Measurements from ENCODE around the gene PITPNM3.
"Not testable (repeated sequence)": the region's sequence is repeated elsewhere in the genome, so short reads cannot be mapped to it uniquely, and the experiment has no call there.

PITPNM3 gene

GRCh38 chr17:6497496-6498221 is 58.7 kb downstream of the PITPNM3 start:
- DNase-seq, result no peak

- peak; percentile 22 for DNase-seq
Measured at GRCh38 chr17:6496640-6497441, 59.5 kb downstream of the PITPNM3 start.

- peak; percentile 38 for DNase-seq
Measured at GRCh38 chr17:6496116-6496481, 60.3 kb downstream of the PITPNM3 start.

- DNase-seq, result no peak
Measured at GRCh38 chr17:6495450-6496115, 60.8 kb downstream of the PITPNM3 start.

DNA sequence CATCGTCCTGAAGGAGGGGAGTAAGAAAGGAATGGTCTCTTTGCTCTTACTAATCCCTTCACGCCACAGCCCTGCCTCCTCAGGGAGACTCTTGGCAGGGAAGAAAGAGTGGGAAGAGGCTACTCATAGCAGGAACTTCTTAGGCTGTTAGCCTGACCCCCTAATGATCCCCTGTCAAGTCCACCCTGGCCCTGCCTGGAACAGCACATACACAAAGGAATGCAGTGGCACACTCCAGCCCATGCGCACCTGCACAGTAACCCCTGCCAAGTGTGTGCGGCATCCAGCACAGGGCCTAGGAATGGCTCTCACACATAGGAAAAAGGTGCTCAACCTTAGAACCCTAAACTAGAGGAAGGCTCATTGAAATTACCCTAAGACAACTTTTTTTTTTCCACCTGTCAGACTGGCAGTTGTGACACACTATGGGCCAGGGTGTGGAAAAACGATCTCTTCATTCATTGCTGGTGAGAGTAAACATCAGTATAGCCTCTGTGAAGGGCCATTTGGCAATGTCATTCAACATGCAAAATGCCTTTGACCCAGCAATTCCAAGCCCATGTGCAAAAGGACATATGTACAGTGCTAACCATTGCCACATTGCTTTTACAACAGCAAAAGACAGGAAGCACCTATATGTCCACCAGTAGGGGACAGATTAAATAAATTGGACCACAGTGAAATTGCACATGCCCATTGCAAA is 62.0 kb downstream of the PITPNM3 start:
- no peak for DNase-seq

DNA sequence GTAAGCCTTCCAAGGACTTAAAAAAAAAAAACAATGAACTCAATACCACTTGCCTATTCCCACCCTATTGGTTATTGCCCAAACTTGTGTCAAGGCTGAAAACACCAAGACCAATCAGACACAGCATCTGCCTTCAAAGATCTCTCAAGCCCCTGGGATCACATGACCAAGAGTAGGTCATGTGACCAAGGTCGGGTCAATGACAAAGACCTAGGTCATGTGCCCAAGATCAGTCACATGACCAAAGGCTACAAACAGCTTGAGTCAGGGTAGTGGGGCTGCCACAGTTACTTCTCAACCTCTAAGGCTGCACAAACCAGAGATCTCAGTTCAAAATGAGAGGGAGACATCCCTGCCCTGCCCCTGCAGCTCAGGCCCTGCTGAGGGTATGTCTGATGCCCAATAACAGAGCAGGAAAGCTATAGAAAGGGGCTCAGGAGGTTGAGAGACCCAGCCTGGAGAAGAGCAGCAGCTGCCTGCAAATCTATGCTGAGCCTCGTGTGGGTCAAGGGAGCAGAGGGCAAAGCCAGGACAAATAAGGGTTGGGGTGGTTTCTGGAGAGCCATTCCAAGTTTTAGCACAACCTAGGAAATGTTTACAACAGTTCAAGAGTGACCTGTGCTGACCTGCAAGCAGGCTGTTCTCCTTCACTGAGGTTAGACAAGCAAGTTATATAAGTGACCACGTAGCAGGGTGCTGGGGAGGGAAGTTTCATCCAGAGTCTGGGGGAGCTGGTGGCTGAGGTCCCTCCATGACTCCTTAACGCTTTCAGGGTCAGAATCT is 63.3 kb downstream of the PITPNM3 start:
- DNase-seq, result no peak

- DNase-seq, result no peak
Measured at GRCh38 chr17:6491071-6491700, 65.2 kb downstream of the PITPNM3 start.

- no peak for DNase-seq
Measured at GRCh38 chr17:6489016-6489550, 67.3 kb downstream of the PITPNM3 start.

GRCh38 chr17:6488008-6488539 is 68.3 kb downstream of the PITPNM3 start:
- no peak for DNase-seq

GRCh38 chr17:6487251-6488007 is 68.9 kb downstream of the PITPNM3 start:
- no peak for DNase-seq

DNA sequence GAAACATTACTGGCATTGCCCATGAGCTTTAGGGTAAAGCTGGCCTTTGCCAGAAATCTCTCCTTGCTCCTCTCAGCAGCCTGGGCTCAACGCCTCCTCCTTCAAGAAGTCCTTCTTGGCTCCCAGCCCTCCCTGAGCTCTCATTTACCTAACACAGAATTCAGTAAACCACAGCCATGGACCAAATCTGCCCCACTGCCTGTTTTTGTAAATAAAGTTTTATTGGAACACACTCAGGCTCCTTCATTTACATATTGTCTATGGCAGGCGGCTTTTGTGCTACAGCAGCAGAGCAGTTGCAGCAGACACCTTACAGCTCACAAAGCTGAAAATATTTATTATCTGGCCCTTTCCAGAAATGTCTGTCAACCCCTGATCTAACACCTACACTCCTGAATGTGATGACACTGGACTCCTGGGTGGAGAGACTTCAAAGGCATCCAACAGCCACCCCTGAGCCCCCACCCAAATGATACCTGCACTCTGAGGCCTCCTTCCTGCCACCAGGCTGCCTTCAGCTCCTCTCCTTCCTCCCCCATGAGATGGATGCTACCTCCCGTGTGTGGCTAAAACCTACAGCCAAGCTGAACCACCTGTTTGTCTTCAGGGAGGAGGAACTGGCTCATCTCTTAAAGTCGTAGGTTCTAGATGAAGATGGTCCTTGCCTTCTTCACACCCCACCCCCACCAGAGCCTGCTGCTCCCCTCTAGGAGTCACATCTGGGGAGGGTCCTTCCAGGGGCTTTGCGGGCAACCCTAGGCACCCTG is 70.5 kb downstream of the PITPNM3 start:
- DNase-seq, result no peak

DNA sequence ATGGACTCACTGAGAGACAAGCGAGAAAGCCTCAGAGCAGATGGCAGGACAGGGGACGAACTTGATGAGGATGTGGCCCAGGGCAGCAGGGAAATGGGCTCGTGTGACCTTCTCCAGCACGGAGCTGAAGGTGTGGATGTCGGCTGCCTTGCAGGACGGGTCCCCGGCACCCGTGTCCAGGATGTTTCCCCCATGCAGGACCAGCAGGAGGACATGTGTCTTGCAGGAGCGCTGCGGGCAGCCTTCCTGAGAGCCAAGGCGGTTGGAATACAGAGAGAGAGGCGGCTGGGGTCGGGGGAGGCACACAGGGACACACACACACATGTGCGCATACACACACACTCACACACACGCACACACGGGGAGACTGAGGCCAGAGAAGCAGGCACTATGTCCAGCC is 72.8 kb downstream of the PITPNM3 start:
- no peak for DNase-seq

GRCh38 chr17:6482796-6483195 is 73.6 kb downstream of the PITPNM3 start:
- DNase-seq, result not testable (repeated sequence)

DNA sequence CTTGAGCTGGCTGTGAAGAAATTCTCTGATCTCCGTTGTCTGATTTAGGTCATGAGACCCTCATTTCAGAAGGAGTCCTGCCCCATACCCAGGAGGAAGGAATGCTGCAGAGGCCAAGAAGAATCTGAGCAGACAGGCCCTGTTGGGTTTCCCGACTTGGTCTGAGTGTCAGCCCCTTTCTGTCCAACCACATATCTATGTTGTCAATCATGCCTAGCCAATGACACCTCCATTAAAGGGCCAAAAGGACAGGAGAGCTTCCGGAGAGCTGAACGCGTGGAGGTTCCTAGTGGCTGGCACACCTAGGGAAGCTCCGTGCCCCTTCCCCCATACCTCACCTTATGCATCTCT is 74.3 kb downstream of the PITPNM3 start:
- DNase-seq, result no peak

GRCh38 chr17:6480303-6480675 is 76.1 kb downstream of the PITPNM3 start:
- DNase-seq, result no peak

GRCh38 chr17:6479622-6480302 is 76.6 kb downstream of the PITPNM3 start:
- DNase-seq, result no peak

- DNase-seq, result no peak
Measured at GRCh38 chr17:6478486-6478885, 77.9 kb downstream of the PITPNM3 start.

DNA sequence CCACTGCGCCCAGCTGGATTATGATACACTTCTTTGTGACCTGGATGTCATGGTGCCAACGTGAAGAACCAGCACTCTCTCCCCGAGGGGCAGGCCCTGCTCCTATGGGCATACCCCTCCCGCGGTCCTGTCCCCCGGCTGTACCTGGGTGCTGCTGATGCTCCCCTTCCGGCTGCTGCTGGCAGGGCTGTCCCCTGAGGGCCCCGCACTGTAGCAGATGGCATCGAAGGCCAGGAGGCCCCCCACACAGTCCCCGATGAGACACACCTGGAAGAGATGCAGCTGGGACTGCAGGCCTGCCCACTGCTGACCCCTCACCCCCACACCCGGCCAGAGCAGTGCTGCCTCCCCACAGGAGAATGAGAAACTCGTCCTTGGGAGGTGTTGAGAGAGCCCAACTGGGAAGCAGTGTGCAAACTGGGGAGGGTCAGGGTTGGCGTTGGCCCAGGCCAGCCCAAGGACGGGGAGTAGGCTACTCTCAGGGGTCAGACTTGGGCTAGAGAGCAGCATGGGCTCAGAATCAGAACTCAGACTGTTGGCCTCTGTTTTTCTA is 78.4 kb downstream of the PITPNM3 start:
- no peak for DNase-seq

DNA sequence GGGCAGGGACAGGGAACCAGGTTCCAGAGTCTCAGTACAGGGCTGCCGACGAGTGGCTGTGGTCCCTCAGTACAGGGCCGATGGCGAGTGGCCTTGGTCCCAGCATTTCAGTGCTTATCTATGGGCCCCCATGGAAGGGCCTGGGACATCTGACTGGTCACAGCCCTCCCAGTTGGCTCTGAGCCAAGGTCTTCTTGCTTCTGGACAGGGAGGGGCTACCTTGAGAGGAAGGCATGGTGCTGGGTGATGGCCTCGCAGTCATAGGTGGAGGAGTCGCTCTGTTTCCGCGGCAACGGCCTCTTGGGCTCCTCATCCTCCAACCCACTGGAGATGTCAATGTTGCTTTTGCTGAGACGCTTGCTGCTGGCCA is 79.6 kb downstream of the PITPNM3 start:
- no peak for DNase-seq

All from inflammatory macrophage treated with lipopolysaccharide for 4 hours (primary cell).